Caco-2 (cell line): ENCODE data around the gene ADRA2A. TPM values are rescaled to one million over a fixed set of nuclear protein-coding genes. Genes with fewer than 3 reads are reported as not detected.

Experiments
- BruUV-seq: library from RNA; stranded (reverse); fragments of 400-500 nt; replicated peaks from 2 replicates; lab custom pipeline; 2021; lab: Mats Ljungman, UMichigan
- CTCF ChIA-PET: fragments of 300-600 bp; sonication (Branson Sonifier 250); formaldehyde crosslinking; loops from one replicate; lab custom pipeline; 2022; ENCODE audit warnings: antibody characterized with exemption; lab: Charles Lee
- POLR2A ChIA-PET: fragments of 300-600 bp; sonication (Branson Sonifier 250); formaldehyde crosslinking; loops from one replicate; lab custom pipeline; 2022; ENCODE audit warnings: antibody characterized with exemption; lab: Charles Lee
- DNase-seq, 2 experiments: peaks; one replicate each; pipeline versions ENCODE4 v3.0.0 to v3.0.0-alpha.2; 2020 to 2022
- H3K27me3 ChIP-seq: replicated peaks from 2 replicates; pipeline ENCODE4 v1.6.0; 2011; ENCODE audit warnings: low read length; ENCODE audit not compliant: control insufficient read depth, insufficient read depth
- H3K36me3 ChIP-seq: 2 replicates; pipeline ENCODE4 v1.5.1; 2011; ENCODE audit warnings: low read length; ENCODE audit not compliant: control insufficient read depth, insufficient read depth
- H3K4me1 ChIP-seq: fragments of 250-450 bp; sonication (Bioruptor Pico); 2 replicates; pipeline ENCODE4 v1.5.1; 2020; ENCODE audit warnings: mild to moderate bottlenecking
- H3K4me3 ChIP-seq: 2 replicates; pipeline ENCODE4 v1.5.1; 2011; ENCODE audit warnings: low read depth, mild to moderate bottlenecking, control low read depth, low read length
- H3K9me3 ChIP-seq: fragments of 250-450 bp; sonication (Bioruptor Pico); 2 replicates; pipeline ENCODE4 v1.5.1; 2020; ENCODE audit warnings: mild to moderate bottlenecking, moderate library complexity
- H3K27ac Mint-ChIP-seq: one replicate; pipeline ENCODE4 v1.8.0; 2022; ENCODE audit warnings: mixed read lengths; ENCODE audit not compliant: unreplicated experiment
- H3K27me3 Mint-ChIP-seq: one replicate; pipeline ENCODE4 v1.8.0; 2022; ENCODE audit warnings: mixed read lengths; ENCODE audit not compliant: insufficient read depth, unreplicated experiment
- H3K36me3 Mint-ChIP-seq: one replicate; pipeline ENCODE4 v1.8.0; 2022; ENCODE audit warnings: mild to moderate bottlenecking, mixed read lengths; ENCODE audit not compliant: insufficient read depth, unreplicated experiment
- H3K4me1 Mint-ChIP-seq: one replicate; pipeline ENCODE4 v1.8.0; 2022; ENCODE audit warnings: low read depth, mixed read lengths; ENCODE audit not compliant: unreplicated experiment
- H3K4me3 Mint-ChIP-seq: one replicate; pipeline ENCODE4 v1.8.0; 2022; ENCODE audit warnings: mild to moderate bottlenecking, moderate library complexity, mixed read lengths; ENCODE audit not compliant: unreplicated experiment
- H3K9me3 Mint-ChIP-seq: one replicate; pipeline ENCODE4 v1.8.0; 2022; ENCODE audit warnings: mixed read lengths; ENCODE audit not compliant: unreplicated experiment
- intact Hi-C: fragments of 100-400 bp; cut with micrococcal nuclease; formaldehyde crosslinking; loops from one replicate; pipeline ENCODE4 v1.10.0; 2022; ENCODE audit not compliant: unreplicated experiment
- total RNA-seq: library from RNA; stranded (reverse); gene quantifications from 2 replicates; pipeline ENCODE4 v1.2.3, GENCODE V29; 2022
- TF ChIP-seq, protein P1 (sequence below), 2 experiments: fragments of 200-600 bp in 1 of 2; IDR thresholded peaks; 1 replicate in 1 of 2; 2 replicates in 1 of 2; pipeline versions ENCODE4 v1.5.1 to v1.8.0; 2011 to 2022; ENCODE audit warnings: antibody characterized with exemption in 1 of 2, control low read depth in 1 of 2, inconsistent platforms in 1 of 2, low read depth in 1 of 2, low read length in 1 of 2, mild to moderate bottlenecking in 1 of 2, moderate library complexity in 1 of 2; ENCODE audit not compliant: insufficient read depth in 1 of 2, severe bottlenecking in 1 of 2, unreplicated experiment in 1 of 2

Gene ADRA2A
- total RNA-seq, 1 experiment from 2014 or later, result 0.70 TPM

DNA sequence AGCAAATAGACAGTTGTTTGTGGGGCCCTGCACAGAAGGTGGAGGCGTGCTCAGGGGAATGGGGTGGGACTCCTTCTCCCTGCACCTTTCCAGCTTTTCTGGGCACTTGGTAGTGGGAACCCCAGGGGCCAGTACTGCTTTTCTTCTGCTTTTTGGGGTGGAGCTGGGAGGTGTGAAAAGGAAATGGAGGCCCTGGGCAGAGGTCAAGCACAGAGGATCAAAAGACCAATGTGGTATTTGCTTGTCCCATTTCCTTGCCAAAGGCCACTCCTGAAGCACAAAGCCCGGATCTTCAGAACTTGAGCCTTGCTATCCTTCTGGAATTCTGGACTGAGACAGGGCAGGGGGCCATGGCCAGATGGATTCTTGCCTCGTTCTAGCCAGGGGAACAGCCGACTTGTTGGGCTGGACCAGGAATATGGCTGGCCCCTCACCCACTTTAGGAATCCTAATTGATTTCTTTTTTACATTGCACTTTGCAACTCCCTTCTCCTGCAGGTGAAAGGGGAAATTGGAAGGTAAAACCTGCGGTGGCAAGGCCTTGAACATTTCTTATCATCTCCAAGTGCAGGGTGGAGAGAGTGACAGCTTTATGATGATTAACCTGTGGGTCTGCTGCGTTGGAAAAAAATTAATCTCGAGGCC lies 26.5 kb downstream of the ADRA2A start:
- POLR2A ChIA-PET, result no interaction called here
- Mint-ChIP-seq H3K27me3 (peaks cover 31% of the 10 kb centered on the region), H3K4me3 (no peak overlapping the region), H3K36me3 (no peaks in the 10 kb centered on the region), H3K9me3 (no peaks in the 10 kb centered on the region), H3K27ac (no peak overlapping the region), H3K4me1 (no peaks in the 10 kb centered on the region)
- Histone ChIP-seq H3K4me1 (no peaks in the 10 kb centered on the region), H3K36me3 (no peaks in the 10 kb centered on the region), H3K27me3 (no peaks in the 10 kb centered on the region; the same call in 1 of the 2 replicates), H3K4me3 (no peak overlapping the region), H3K9me3 (no peaks in the 10 kb centered on the region)
- intact Hi-C loops, result no loop called here
- no peak for DNase-seq
- CTCF ChIA-PET, result no interaction called here
- TF ChIP-seq, protein P1, sequence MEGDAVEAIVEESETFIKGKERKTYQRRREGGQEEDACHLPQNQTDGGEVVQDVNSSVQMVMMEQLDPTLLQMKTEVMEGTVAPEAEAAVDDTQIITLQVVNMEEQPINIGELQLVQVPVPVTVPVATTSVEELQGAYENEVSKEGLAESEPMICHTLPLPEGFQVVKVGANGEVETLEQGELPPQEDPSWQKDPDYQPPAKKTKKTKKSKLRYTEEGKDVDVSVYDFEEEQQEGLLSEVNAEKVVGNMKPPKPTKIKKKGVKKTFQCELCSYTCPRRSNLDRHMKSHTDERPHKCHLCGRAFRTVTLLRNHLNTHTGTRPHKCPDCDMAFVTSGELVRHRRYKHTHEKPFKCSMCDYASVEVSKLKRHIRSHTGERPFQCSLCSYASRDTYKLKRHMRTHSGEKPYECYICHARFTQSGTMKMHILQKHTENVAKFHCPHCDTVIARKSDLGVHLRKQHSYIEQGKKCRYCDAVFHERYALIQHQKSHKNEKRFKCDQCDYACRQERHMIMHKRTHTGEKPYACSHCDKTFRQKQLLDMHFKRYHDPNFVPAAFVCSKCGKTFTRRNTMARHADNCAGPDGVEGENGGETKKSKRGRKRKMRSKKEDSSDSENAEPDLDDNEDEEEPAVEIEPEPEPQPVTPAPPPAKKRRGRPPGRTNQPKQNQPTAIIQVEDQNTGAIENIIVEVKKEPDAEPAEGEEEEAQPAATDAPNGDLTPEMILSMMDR (IDR thresholded peaks at IDR 0.05; ENCODE audit: insufficient read depth in 1 of 2, low read depth in 1 of 2, low read length in 1 of 2, severe bottlenecking in 1 of 2, unreplicated experiment in 1 of 2), result no peak
- no TSS peak for BruUV-seq

DNA sequence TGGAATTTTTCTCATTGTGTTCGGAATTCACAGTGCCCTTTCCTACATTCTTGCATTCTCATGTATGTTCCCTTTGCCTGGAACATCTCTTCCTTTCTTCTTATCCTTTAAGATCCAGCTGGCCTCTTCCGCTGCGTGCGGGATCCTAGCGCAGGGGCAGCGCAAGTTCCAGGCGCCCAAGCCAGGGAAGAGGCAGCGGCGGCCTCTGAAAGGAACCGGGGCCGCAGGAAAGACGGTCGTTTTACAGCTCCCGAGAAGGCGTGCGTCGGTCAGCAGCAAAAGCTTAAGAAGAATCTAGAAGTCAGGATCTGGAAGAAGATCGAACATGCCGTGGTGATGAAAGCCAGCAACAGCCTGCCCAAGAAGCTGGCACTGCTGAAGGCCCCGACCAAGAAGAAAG lies 28.0 kb downstream of the ADRA2A start:
- H3K36me3 ChIP-seq, result no peaks in the 10 kb centered on the region
- no peaks in the 10 kb centered on the region for H3K4me1 Mint-ChIP-seq
- no peaks in the 10 kb centered on the region; the same call in 1 of the 2 replicates for H3K27me3 ChIP-seq
- H3K36me3 Mint-ChIP-seq, result no peaks in the 10 kb centered on the region
- H3K27me3 Mint-ChIP-seq, result peaks cover 29% of the 10 kb centered on the region
- H3K9me3 ChIP-seq, result no peaks in the 10 kb centered on the region
- H3K4me1 ChIP-seq, result no peaks in the 10 kb centered on the region
- BruUV-seq, result no TSS peak
- no peaks in the 10 kb centered on the region for H3K9me3 Mint-ChIP-seq
- no peak overlapping the region for H3K27ac Mint-ChIP-seq
- TF ChIP-seq, protein P1 (IDR thresholded peaks at IDR 0.05; ENCODE audit: insufficient read depth in 1 of 2, low read depth in 1 of 2, low read length in 1 of 2, severe bottlenecking in 1 of 2, unreplicated experiment in 1 of 2), result no peak
- CTCF ChIA-PET, result no interaction called here
- H3K4me3 Mint-ChIP-seq, result no peak overlapping the region
- POLR2A ChIA-PET, result no interaction called here
- no peak overlapping the region for H3K4me3 ChIP-seq
- intact Hi-C loops, result no loop called here
- DNase-seq, result no peak

DNA sequence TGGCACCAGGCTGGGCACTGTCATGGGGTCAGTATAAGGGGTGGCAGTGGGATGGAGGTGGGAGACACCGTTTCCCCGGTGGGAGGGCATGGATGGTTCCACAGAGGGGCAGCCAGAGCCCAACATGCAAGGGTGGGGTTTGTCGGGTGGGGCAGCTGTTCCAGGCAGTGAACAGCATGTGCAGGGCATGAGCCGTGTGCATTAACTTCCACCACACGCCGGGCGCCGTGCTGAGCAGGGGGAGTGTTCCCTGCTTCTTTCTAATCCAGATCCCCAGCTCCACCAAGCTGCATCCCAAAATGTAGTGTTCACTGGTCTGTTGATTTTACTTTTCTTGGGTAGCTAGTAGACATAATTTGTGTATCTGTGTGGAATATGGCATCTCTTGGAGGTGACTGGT lies 29.3 kb downstream of the ADRA2A start:
- Histone ChIP-seq H3K9me3 (no peaks in the 10 kb centered on the region), H3K27me3 (no peaks in the 10 kb centered on the region; the same call in 1 of the 2 replicates), H3K4me1 (no peaks in the 10 kb centered on the region), H3K4me3 (no peak overlapping the region), H3K36me3 (no peaks in the 10 kb centered on the region)
- ChIA-PET POLR2A (no interaction called here), CTCF (no interaction called here)
- no peaks in the 10 kb centered on the region for H3K9me3 Mint-ChIP-seq
- no peak for DNase-seq
- H3K4me1 Mint-ChIP-seq, result no peaks in the 10 kb centered on the region
- intact Hi-C loops, result no loop called here
- TF ChIP-seq, protein P1 (IDR thresholded peaks at IDR 0.05; ENCODE audit: insufficient read depth in 1 of 2, low read depth in 1 of 2, low read length in 1 of 2, severe bottlenecking in 1 of 2, unreplicated experiment in 1 of 2), result no peak
- H3K36me3 Mint-ChIP-seq, result no peaks in the 10 kb centered on the region
- no peak overlapping the region for H3K27ac Mint-ChIP-seq
- H3K27me3 Mint-ChIP-seq, result peaks cover 24% of the 10 kb centered on the region
- no TSS peak for BruUV-seq
- no peak overlapping the region for H3K4me3 Mint-ChIP-seq
